Left lung (tissue), 10 donors: Measurements from ENCODE around the gene MGAT3. TPM values are rescaled to one million over a fixed set of nuclear protein-coding genes. Genes with fewer than 3 reads are reported as not detected.
"Not testable (repeated sequence)": the region's sequence is repeated elsewhere in the genome, so short reads cannot be mapped to it uniquely, and the experiment has no call there.

ENCODE experiments used
- ATAC-seq: fragments of 200-7000 bp; cut with Tn5 transposase; one replicate; pipeline ENCODE4 v1.9.1; 2020; ENCODE audit warnings: moderate library complexity
- DNase-seq, 4 donors: peaks; one replicate each; pipeline ENCODE4 v3.0.0-alpha.2; 2013 to 2020
- H3K27ac ChIP-seq, 2 donors: fragments of 200-600 bp; sonication (generic) in 1 of 2; one replicate each; pipeline versions ENCODE4 v1.5.0 to v1.8.0; 2020 to 2021
- H3K27me3 ChIP-seq, 2 donors: fragments of 200-600 bp; sonication (generic) in 1 of 2; one replicate each; pipeline versions ENCODE4 v1.5.0 to v1.8.0; 2020 to 2021
- H3K36me3 ChIP-seq, 2 donors: fragments of 200-600 bp; sonication (generic) in 1 of 2; one replicate each; pipeline versions ENCODE4 v1.5.0 to v1.8.0; 2020 to 2021
- H3K4me1 ChIP-seq, 2 donors: fragments of 200-600 bp; one replicate each; pipeline ENCODE4 v1.8.0; 2021
- H3K4me3 ChIP-seq, 2 donors: fragments of 200-600 bp; sonication (generic) in 1 of 2; one replicate each; pipeline versions ENCODE4 v1.5.0 to v1.8.0; 2020 to 2021; ENCODE audit warnings: mild to moderate bottlenecking in 1 of 2
- H3K9me3 ChIP-seq, 2 donors: fragments of 200-600 bp; sonication (generic) in 1 of 2; one replicate each; pipeline versions ENCODE4 v1.5.0 to v1.8.0; 2020 to 2021
- intact Hi-C, 2 donors: fragments of 100-400 bp; cut with DNase I; formaldehyde crosslinking; loops; one replicate each; pipeline versions ENCODE4 v1.11.2 to v1.14.2; 2022
- polyA plus RNA-seq, 6 donors: library from polyadenylated mRNA; unstranded; fragments of 120-200 nt; gene quantifications; one replicate each; pipeline ENCODE4 v1.2.1, GENCODE V29; 2013; ENCODE audit not compliant: insufficient read length in 6 of 6
- total RNA-seq, 2 donors: library from RNA; stranded (reverse); fragmentation: NEBNext Ultra II Directional; extraction: Animal tissue kit (Norgen Biotek cat#: 25700); gene quantifications; one replicate each; pipeline ENCODE4 v1.2.1, GENCODE V29; 2021
- TF ChIP-seq, protein P1 (sequence below), 2 donors: fragments of 200-600 bp; sonication (generic) in 1 of 2; IDR thresholded peaks; one replicate each; pipeline versions ENCODE4 v1.5.0 to v1.8.0; 2021; ENCODE audit warnings: antibody characterized with exemption in 2 of 2
- donor health status: DM: no; HTN: yes; CAD: no.
- donor health status: DM: no; HTN: no; CAD: no.

MGAT3 gene
- total and polyA plus RNA-seq, 8 donors: 6.7 to 21.2 (median 13.4) TPM

DNA sequence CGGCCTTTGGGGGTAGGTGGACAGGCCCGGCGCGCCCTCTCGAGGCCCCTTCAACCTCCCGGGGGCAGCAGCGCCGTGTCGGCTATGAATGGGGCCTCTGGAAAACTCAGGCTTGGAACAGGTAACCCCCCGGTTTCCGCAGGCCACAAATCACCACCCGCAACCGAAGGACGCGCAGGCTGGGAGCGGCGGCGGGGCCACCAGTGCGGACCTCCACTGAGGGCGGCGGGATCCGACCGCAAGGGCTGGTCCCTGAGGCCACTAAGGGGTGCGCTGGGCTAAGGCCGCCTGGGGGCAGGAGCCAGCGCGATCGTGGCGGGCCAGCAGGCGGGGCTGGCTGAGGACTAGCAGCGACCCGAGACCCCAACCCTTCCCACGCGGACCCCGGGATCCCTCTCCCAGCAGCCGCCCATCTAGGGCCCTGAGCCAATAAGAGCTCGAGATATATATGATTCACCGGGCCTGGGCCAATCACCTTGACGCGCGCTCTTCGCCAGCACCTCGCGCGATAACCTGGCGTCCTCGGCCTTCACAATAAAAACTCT is 62.9 kb downstream of the MGAT3 start:
- intact Hi-C loops: no loop called here
- DNase-seq (peak in 3 of 4 donors; percentile 95 to 99 (median 97)), ATAC-seq (peak; percentile 88)
- H3K27ac ChIP-seq: peak overlapping the region; percentile 99
- H3K4me3 ChIP-seq: peak overlapping the region; percentile 99 to 100
- peaks cover 0 to 60% of the 10 kb centered on the region in 2 donors for H3K36me3 ChIP-seq
- H3K4me1 ChIP-seq: peaks cover 23 to 55% of the 10 kb centered on the region in 2 donors
- H3K27me3 ChIP-seq: no peaks in the 10 kb centered on the region
- TF ChIP-seq, protein P1, sequence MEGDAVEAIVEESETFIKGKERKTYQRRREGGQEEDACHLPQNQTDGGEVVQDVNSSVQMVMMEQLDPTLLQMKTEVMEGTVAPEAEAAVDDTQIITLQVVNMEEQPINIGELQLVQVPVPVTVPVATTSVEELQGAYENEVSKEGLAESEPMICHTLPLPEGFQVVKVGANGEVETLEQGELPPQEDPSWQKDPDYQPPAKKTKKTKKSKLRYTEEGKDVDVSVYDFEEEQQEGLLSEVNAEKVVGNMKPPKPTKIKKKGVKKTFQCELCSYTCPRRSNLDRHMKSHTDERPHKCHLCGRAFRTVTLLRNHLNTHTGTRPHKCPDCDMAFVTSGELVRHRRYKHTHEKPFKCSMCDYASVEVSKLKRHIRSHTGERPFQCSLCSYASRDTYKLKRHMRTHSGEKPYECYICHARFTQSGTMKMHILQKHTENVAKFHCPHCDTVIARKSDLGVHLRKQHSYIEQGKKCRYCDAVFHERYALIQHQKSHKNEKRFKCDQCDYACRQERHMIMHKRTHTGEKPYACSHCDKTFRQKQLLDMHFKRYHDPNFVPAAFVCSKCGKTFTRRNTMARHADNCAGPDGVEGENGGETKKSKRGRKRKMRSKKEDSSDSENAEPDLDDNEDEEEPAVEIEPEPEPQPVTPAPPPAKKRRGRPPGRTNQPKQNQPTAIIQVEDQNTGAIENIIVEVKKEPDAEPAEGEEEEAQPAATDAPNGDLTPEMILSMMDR (IDR thresholded peaks at IDR 0.05): peak; percentile 13 to 19
- no peaks in the 10 kb centered on the region for H3K9me3 ChIP-seq

DNA sequence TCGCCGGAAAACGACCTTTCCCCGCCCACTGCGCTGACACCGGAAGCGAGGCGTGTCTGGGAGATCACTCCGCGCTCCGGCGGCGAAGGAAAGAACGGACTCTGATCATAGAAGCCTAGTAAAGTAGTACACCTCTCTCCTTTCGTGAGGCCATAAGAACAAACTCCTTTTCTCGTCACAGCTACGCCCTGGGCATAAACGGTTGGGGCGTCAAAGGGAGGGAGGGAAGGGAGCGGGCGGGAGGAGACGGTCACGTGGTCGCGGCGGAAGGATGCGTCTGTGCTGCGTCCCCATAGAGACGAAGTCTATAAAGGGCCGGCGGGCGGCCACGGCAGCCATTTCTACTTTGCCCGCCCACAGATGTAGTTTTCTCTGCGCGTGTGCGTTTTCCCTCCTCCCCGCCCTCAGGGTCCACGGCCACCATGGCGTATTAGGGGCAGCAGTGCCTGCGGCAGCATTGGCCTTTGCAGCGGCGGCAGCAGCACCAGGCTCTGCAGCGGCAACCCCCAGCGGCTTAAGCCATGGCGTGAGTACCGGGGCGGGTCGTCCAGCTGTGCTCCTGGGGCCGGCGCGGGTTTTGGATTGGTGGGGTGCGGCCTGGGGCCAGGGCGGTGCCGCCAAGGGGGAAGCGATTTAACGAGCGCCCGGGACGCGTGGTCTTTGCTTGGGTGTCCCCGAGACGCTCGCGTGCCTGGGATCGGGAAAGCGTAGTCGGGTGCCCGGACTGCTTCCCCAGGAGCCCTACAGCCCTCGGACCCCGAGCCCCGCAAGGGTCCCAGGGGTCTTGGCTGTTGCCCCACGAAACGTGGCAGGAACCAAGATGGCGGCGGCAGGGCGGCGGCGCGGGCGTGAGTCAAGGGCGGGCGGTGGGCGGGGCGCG is 63.7 kb downstream of the MGAT3 start, which contains the start of gene ATF4:
TSS of gene ATF4 (plus strand) at position 337 of the 880 bp plus-strand sequence. CDS start 884 bp downstream, outside the sequence.
- peak within 1 kb of the TSS; percentile 99 for H3K27ac ChIP-seq

DNA sequence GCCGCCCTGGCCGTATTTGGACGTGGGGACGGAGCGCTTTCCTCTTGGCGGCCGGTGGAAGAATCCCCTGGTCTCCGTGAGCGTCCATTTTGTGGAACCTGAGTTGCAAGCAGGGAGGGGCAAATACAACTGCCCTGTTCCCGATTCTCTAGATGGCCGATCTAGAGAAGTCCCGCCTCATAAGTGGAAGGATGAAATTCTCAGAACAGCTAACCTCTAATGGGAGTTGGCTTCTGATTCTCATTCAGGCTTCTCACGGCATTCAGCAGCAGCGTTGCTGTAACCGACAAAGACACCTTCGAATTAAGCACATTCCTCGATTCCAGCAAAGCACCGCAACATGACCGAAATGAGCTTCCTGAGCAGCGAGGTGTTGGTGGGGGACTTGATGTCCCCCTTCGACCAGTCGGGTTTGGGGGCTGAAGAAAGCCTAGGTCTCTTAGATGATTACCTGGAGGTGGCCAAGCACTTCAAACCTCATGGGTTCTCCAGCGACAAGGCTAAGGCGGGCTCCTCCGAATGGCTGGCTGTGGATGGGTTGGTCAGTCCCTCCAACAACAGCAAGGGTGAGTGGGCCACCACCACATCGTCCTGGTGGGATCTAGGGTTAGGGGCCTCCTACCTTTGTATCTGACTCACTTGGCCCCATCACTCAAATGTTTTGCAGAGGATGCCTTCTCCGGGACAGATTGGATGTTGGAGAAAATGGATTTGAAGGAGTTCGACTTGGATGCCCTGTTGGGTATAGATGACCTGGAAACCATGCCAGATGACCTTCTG is 64.5 kb downstream of the MGAT3 start:
- H3K27me3 ChIP-seq, H3K9me3 ChIP-seq, ATAC-seq, intact Hi-C loops: not testable (repeated sequence)
- Histone ChIP-seq H3K4me3 (peak overlapping the region; percentile 99 to 100), H3K27ac (peak overlapping the region; percentile 99), H3K4me1 (peaks cover 23 to 70% of the 10 kb centered on the region in 2 donors), H3K36me3 (peaks cover 0 to 52% of the 10 kb centered on the region in 2 donors)
- DNase-seq: peak in 1 of 4 donors; percentile 58

More for the DNA sequence above, 63.7 kb downstream of the MGAT3 start, which contains the start of gene ATF4:
- Histone ChIP-seq H3K9me3 (no peaks in the 10 kb centered on the region), H3K4me1 (peaks cover 23 to 62% of the 10 kb centered on the region in 2 donors), H3K36me3 (peaks cover 0 to 60% of the 10 kb centered on the region in 2 donors), H3K27me3 (no peaks in the 10 kb centered on the region), H3K4me3 (peak within 1 kb of the TSS; percentile 99 to 100)
- intact Hi-C loops: no loop called here
- TF ChIP-seq, protein P1 (IDR thresholded peaks at IDR 0.05): no peak
- DNase-seq (peak; percentile 76 to 100 (median 93)), ATAC-seq (peak; percentile 69)

DNA sequence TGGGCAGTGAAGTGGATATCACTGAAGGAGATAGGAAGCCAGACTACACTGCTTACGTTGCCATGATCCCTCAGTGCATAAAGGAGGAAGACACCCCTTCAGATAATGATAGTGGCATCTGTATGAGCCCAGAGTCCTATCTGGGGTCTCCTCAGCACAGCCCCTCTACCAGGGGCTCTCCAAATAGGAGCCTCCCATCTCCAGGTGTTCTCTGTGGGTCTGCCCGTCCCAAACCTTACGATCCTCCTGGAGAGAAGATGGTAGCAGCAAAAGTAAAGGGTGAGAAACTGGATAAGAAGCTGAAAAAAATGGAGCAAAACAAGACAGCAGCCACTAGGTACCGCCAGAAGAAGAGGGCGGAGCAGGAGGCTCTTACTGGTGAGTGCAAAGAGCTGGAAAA is 65.3 kb downstream of the MGAT3 start:
- Histone ChIP-seq H3K4me1 (peaks cover 23 to 78% of the 10 kb centered on the region in 2 donors), H3K4me3 (peak overlapping the region; percentile 99 to 100), H3K36me3 (peaks cover 0 to 46% of the 10 kb centered on the region in 2 donors), H3K27ac (peak overlapping the region; percentile 59 to 99)
- peak in 1 of 4 donors; percentile 4 for DNase-seq
- ATAC-seq, H3K27me3 ChIP-seq, intact Hi-C loops, H3K9me3 ChIP-seq: not testable (repeated sequence)

DNA sequence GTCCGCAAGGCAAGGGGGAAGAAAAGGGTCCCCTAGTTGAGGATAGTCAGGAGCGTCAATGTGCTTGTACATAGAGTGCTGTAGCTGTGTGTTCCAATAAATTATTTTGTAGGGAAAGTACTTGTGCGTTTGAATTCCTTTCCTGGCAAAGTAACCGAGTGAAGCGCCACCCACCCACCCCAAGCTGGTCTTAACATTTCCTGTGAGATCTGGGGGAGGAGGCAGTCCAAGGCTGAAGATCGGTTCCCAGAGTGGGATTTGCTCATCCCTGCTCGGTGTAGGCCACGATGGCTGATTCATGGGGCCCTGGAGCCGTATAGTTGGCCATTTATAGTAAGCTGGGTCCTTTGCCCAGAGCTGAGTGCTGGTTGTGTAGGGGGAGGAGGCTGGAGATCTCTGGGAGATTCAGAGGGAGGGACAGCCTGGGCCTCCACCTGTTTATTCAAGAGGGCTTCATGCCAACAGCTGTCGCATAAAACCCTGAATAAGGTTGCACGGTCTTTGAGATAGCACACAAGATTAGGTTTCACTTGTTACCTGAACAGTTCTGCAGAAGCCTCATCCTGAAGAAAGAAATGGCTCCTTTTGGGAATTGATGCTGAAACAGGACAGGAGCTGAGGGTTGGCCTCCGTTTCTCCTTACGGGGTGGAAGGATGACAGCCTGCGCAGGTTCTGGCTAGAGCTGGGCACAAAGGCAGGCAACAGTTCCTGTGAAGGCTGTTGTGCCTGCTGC is 65.9 kb downstream of the MGAT3 start:
- Histone ChIP-seq H3K27ac (peak overlapping the region; percentile 59 to 99), H3K4me3 (peak overlapping the region; percentile 99 to 100), H3K27me3 (no peaks in the 10 kb centered on the region), H3K9me3 (no peaks in the 10 kb centered on the region), H3K4me1 (peaks cover 26 to 83% of the 10 kb centered on the region in 2 donors), H3K36me3 (peaks cover 0 to 46% of the 10 kb centered on the region in 2 donors)
- DNase-seq: peak in 1 of 4 donors; percentile 34
- peak; percentile 2 for ATAC-seq
- intact Hi-C loops: no loop called here
- TF ChIP-seq, protein P1 (IDR thresholded peaks at IDR 0.05): no peak
